KMS-11 (cell line): ENCODE results near the gene CFAP161.

Source experiments
- H2AFZ ChIP-seq: fragments of 200-600 bp; sonication (generic); 2 replicates; pipeline ENCODE4 v1.6.1; 2016; ENCODE audit warnings: antibody characterized with exemption, mixed run types, low read depth
- H3K27ac ChIP-seq: fragments of 200-600 bp; sonication (generic); 2 replicates; pipeline ENCODE4 v1.6.1; 2016; ENCODE audit warnings: mild to moderate bottlenecking, mixed run types
- H3K27me3 ChIP-seq: fragments of 200-600 bp; sonication (generic); 2 replicates; pipeline ENCODE4 v1.6.1; 2017; ENCODE audit warnings: mild to moderate bottlenecking, low read depth, mixed run types, moderate library complexity; ENCODE audit not compliant: insufficient read depth
- H3K36me3 ChIP-seq: fragments of 200-600 bp; sonication (generic); 2 replicates; pipeline ENCODE4 v1.6.1; 2017; ENCODE audit warnings: mild to moderate bottlenecking, mixed run types; ENCODE audit not compliant: insufficient read depth
- H3K4me1 ChIP-seq: fragments of 200-600 bp; sonication (generic); 2 replicates; pipeline ENCODE4 v1.6.1; 2016; ENCODE audit warnings: mild to moderate bottlenecking, low read depth, mixed run types; ENCODE audit not compliant: poor library complexity, severe bottlenecking
- H3K4me2 ChIP-seq: fragments of 200-600 bp; sonication (generic); 2 replicates; pipeline ENCODE4 v1.7.0; 2016; ENCODE audit warnings: mild to moderate bottlenecking, mixed run types
- H3K4me3 ChIP-seq: fragments of 200-600 bp; sonication (generic); IDR thresholded peaks from 2 replicates; pipeline ENCODE4 v1.6.1; 2017; ENCODE audit warnings: low read depth, low read length, mixed read lengths; ENCODE audit not compliant: insufficient read depth
- H3K79me2 ChIP-seq: fragments of 200-600 bp; sonication (generic); 2 replicates; pipeline ENCODE4 v1.6.1; 2016; ENCODE audit warnings: low read depth, mixed run types; ENCODE audit not compliant: insufficient read depth
- H3K9ac ChIP-seq: fragments of 200-600 bp; sonication (generic); 2 replicates; pipeline ENCODE4 v1.6.1; 2016; ENCODE audit warnings: mild to moderate bottlenecking, mixed run types
- H4K20me1 ChIP-seq: fragments of 200-600 bp; sonication (generic); 2 replicates; pipeline ENCODE4 v1.6.1; 2016; ENCODE audit warnings: mild to moderate bottlenecking, mixed run types; ENCODE audit not compliant: insufficient read depth
- TF ChIP-seq, protein P1 (sequence below): fragments of 200-600 bp; sonication (generic); conservative IDR thresholded peaks from 2 replicates; pipeline ENCODE4 v1.6.1; 2017; ENCODE audit warnings: low read depth, mild to moderate bottlenecking, antibody characterized with exemption, low read length, moderate library complexity, mixed read lengths

Gene CFAP161

DNA sequence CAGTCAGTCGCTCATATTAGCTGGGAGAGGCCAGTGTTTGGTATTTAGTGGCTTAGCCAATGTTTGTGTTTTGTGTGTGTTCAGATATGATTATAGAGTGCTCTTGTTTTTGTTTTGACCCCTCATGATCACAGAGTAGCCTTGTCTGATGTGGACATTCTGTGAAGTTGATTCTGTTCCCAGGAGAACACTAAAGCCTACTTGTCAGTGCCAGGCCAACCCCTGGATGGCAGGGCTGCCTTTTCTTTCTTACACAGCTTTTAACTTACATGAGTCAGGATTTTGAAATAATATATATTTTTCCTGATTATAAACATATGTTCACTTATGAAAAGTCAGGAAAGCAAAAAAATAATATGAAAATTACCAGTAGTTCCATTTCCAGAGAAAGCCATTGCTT is 11.9 kb downstream of the CFAP161 start:
- no peaks in the 10 kb centered on the region for H3K79me2 ChIP-seq
- no peaks in the 10 kb centered on the region for H3K4me1 ChIP-seq
- no peaks in the 10 kb centered on the region for H4K20me1 ChIP-seq
- no peaks in the 10 kb centered on the region for H3K36me3 ChIP-seq
- no peak overlapping the region for H2AFZ ChIP-seq
- no peak overlapping the region for H3K9ac ChIP-seq
- H3K27me3 ChIP-seq, result no peaks in the 10 kb centered on the region
- H3K27ac ChIP-seq, result no peak overlapping the region
- no peak overlapping the region for H3K4me3 ChIP-seq
- TF ChIP-seq, protein P1, sequence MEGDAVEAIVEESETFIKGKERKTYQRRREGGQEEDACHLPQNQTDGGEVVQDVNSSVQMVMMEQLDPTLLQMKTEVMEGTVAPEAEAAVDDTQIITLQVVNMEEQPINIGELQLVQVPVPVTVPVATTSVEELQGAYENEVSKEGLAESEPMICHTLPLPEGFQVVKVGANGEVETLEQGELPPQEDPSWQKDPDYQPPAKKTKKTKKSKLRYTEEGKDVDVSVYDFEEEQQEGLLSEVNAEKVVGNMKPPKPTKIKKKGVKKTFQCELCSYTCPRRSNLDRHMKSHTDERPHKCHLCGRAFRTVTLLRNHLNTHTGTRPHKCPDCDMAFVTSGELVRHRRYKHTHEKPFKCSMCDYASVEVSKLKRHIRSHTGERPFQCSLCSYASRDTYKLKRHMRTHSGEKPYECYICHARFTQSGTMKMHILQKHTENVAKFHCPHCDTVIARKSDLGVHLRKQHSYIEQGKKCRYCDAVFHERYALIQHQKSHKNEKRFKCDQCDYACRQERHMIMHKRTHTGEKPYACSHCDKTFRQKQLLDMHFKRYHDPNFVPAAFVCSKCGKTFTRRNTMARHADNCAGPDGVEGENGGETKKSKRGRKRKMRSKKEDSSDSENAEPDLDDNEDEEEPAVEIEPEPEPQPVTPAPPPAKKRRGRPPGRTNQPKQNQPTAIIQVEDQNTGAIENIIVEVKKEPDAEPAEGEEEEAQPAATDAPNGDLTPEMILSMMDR, result no peak
- no peak overlapping the region for H3K4me2 ChIP-seq

DNA sequence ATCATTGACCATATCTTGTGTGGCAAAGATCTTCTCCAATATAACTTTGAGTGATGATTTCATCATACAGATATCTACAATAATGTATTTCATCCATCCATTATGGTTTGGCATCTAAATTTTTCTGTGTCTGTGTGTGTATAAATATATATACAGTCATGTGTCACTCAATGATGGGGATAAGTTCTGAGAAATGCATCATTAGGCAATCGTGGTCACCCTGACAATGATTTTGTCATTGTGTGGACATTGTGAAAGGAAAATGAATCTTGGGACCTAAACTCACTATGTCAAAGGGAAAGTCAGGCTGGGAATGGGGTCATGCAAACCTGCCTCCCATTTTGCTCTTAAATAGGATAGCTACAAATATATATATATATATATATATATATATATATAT is 12.4 kb downstream of the CFAP161 start:
- TF ChIP-seq, protein P1, result no peak
- Histone ChIP-seq H2AFZ (no peak overlapping the region), H4K20me1 (no peaks in the 10 kb centered on the region), H3K4me1 (no peaks in the 10 kb centered on the region), H3K9ac (no peak overlapping the region), H3K4me2 (no peak overlapping the region), H3K27ac (no peak overlapping the region), H3K36me3 (no peaks in the 10 kb centered on the region), H3K27me3 (no peaks in the 10 kb centered on the region), H3K4me3 (no peak overlapping the region), H3K79me2 (no peaks in the 10 kb centered on the region)

DNA sequence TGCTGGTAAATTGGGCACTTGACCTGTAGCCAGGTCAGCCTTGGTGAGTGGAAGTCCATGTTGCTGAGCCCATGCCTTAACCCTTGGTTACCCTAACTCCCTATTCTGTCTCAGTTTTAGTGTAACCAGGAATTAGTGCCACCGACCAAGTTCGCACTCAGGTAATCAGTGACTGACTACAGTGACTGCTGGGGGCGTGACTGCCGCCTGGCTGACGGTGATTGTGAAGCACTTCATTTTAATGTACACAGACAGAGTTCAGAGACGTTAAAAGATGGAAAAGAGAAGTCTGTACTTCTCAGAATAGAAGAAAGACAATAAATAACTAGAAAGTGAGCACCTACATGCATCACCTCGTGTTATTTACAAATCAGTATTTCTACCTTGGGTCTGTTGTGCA is 17.3 kb downstream of the CFAP161 start:
- no peak overlapping the region for H3K4me3 ChIP-seq
- no peak overlapping the region for H3K4me2 ChIP-seq
- H2AFZ ChIP-seq, result no peak overlapping the region
- no peaks in the 10 kb centered on the region for H3K79me2 ChIP-seq
- H3K36me3 ChIP-seq, result no peaks in the 10 kb centered on the region
- H3K27me3 ChIP-seq, result no peaks in the 10 kb centered on the region
- H4K20me1 ChIP-seq, result no peaks in the 10 kb centered on the region
- no peaks in the 10 kb centered on the region for H3K4me1 ChIP-seq
- TF ChIP-seq, protein P1, result no peak
- H3K9ac ChIP-seq, result no peak overlapping the region
- H3K27ac ChIP-seq, result no peak overlapping the region

DNA sequence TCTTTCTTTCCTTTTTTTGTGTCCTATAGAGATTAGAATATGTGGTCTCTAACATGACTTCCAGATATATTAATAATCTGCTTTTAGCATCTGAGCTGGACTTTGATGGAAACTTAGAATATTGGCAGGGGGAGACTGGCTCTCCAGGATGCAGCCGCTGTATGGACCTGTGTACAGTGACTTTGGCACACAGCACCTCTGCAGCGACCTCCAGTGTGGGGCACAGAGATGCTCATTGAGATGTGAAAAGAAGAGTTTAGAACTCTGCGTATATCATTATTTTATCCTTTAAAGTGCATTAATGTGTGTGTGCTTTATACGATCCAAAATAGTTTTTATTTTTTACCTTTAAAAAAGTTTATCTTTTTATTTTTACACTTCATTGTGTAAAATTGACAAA is 18.3 kb downstream of the CFAP161 start:
- no peaks in the 10 kb centered on the region for H3K79me2 ChIP-seq
- TF ChIP-seq, protein P1, result no peak

DNA sequence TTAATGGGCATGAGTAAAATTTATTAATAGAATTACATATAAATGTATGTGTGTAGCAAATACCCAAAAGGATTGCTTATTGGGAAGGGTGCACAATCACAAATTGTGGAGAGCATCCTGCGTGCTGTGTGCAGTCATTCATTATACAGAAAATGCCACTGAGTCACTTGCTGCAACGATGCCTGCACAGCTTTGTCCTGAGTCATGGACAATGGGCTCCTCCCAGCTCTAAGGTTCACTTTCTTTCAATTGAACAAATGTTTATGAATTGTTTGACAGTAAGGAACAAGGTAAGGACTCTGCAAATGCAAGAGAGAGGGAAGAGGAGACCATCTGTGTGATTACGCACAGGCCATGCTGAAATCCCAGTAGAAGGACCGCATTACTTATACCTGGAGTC is 18.7 kb downstream of the CFAP161 start:
- Histone ChIP-seq H3K4me3 (no peak overlapping the region), H3K27ac (no peak overlapping the region), H3K4me1 (no peaks in the 10 kb centered on the region), H4K20me1 (no peaks in the 10 kb centered on the region), H2AFZ (no peak overlapping the region), H3K36me3 (no peaks in the 10 kb centered on the region), H3K4me2 (no peak overlapping the region), H3K27me3 (no peaks in the 10 kb centered on the region), H3K9ac (no peak overlapping the region), H3K79me2 (no peaks in the 10 kb centered on the region)
- TF ChIP-seq, protein P1, result no peak

More for the DNA sequence above, 18.3 kb downstream of the CFAP161 start:
- H3K27ac ChIP-seq, result no peak overlapping the region
- no peak overlapping the region for H3K4me2 ChIP-seq
- H4K20me1 ChIP-seq, result no peaks in the 10 kb centered on the region
- no peak overlapping the region for H3K9ac ChIP-seq
- no peak overlapping the region for H3K4me3 ChIP-seq
- H3K27me3 ChIP-seq, result no peaks in the 10 kb centered on the region
- no peak overlapping the region for H2AFZ ChIP-seq
- H3K36me3 ChIP-seq, result no peaks in the 10 kb centered on the region
- H3K4me1 ChIP-seq, result no peaks in the 10 kb centered on the region
